Stimulated activated CD8-positive, alpha-beta memory T cell treated with anti-CD3 and anti-CD28 coated beads, Interleukin-7, amount 100 ng/mL, for 4 hours (primary cell): ENCODE data around the gene NXF1.
"Not testable (repeated sequence)": the region's sequence is repeated elsewhere in the genome, so short reads cannot be mapped to it uniquely, and the experiment has no call there.

ENCODE experiments used
- DNase-seq, 2 donors: peaks; one replicate each; pipeline ENCODE4 v3.0.0-alpha.2; 2020; ENCODE audit warnings: low read depth in 2 of 2

NXF1 gene

DNA sequence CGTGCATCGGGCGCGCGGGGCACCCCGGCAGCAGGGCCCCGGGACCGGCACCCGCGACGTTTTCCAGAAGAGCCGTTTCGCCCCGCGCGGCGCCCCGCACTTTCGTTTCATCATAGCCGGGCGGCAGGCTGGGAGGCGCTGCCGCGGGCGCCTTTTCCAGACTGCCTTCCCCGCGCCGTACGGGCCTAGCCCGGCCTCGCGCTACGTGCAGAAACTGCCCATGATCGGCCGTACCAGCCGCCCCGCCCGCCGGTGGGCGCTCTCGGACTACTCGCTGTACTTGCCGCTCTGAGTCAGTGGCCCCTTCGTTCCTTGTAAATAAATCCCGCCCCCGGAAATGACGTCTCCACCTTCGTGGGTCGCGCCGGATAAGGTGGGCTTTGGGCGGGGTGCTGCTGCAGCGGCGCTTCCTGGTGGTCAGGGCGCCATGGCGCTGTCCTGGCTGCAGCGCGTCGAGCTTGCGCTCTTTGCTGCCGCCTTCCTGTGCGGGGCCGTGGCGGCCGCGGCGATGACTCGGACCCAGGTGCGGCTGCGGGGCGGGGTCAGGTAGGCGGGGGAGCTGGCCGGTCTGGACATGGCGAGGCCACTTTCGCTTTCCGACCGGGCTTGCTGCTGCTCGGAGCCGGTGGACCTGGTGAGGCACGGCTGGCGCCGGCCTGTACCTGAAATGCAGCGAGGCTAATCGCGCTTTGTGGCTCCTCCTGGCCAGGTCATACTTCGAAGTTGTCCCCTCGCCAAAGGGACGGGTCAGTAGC is 18.1 kb downstream of the NXF1 start, which contains the start of gene TMEM179B:
Gene TMEM179B, plus strand, starts transcription at position 398 of the 755 bp plus-strand sequence. Its CDS starts 30 bp downstream, at position 428.
- DNase-seq, result peak; percentile 97 to 98

DNA sequence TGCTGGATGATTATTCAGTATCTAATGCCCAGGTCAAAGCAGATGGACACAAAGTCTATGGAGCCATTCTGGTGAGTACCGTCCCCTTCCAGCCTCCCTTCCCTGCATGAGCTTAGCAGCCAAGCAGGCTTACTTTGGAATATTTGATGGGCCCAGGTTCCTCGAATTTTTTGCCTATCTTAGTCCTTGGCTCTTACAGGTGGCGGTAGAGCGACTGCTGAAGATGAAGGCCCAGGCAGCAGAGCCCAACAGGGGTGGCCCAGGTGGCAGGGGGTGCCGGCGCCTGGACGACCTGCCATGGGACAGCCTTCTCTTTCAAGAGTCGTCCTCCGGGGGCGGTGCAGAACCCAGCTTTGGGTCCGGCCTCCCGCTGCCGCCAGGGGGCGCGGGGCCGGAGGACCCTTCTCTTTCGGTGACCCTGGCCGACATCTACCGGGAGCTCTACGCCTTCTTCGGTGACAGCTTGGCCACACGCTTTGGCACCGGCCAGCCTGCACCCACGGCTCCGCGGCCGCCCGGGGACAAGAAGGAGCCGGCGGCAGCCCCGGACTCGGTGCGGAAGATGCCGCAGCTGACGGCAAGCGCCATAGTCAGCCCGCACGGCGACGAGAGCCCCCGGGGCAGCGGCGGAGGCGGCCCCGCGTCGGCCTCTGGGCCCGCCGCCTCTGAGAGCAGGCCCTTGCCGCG is 18.8 kb downstream of the NXF1 start:
- DNase-seq, result peak; percentile 69 to 76

DNA sequence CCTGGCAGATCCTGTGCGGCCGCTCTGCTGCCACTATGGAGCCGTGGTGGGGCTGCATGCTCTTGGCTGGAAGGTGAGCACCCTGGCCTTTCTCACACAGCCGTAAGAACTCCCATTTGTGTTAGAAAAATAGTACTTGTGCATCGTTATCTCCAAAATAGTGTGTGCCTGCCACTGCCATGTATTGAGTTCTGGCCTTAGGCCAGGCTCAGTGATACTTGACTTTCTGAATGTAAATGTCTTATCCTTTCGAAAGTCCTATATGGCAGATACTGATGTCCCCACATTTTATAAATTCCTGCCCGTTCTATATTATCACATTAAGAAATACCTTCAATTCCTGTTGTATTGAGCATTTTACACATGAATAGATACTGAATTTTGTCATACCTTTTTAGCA is 22.5 kb downstream of the NXF1 start:
- DNase-seq, result no peak

DNA sequence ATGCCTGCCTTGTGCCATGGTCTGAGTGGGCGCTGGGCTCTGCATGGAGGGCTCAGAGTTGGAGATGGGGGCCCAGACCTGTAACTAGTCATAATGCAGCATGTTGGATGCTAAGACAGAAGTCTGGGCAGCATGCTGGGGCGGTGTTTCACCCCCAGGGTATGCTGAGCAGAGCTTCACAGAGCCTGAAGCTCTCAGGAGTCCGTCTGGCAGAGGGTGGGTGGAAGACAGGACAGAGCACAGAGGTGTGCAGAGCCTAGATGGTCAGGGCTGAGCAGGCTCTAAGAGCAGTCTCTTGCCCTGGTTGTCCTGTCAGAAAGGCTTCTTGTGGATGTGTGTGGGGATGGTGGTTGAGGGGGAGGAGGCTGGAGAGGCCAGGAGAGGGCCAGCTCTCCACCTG is 26.8 kb downstream of the NXF1 start:
- no peak for DNase-seq

DNA sequence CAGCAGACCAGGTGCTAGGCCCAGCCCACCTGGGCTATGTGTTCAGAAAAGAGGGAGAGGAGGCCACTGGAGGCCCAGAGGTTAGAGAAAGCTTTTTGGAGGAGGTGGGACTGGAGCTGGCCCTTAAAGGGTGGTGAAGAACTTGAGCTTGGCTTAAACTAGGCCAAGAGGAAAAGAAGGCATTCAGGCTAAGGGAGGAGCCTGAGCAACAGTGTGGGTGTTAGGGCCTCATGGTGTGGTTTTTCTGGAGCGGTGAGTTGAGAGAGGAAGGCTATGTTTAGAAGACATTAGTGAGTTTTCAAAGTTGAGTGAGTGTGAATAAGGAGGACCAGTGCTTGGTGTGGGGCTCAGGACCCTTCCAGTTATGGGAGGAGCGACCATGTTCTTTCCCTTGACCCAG is 27.9 kb downstream of the NXF1 start:
- DNase-seq, result no peak

DNA sequence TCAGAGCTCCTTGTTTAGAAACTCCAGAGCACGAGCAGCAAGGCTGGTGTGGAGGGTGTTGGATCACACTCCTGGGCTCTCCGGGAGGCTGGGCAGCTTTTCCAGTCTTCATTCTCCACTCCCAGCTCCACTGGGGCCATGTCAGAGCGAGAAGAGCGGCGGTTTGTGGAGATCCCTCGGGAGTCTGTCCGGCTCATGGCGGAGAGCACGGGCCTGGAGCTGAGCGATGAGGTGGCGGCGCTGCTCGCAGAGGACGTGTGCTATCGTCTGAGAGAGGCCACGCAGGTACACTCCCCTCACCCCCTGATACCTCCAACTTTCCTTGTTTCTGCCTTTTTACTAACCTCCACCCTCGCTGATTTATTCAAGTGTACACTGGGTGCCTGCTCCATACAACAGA is 29.6 kb downstream of the NXF1 start:
- DNase-seq, result no peak

DNA sequence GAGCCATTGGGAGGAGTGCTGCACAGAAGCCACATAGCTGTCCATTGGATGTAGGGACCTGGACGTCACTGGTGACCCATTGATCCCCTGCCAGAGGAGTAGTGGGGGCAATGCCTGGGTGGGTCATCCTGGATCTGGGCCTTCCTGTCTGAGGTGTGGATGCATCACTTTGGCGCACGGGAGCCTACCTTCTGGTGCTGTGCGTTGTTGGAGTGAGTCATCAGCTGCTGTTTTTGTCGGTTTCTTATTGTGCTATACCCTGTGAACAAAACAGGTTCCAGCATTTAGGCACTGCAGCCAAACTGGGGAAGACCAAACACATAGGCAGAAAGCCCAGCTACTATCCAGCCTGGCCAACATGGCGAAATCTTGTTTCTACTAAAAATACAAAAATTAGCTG is 30.8 kb downstream of the NXF1 start:
- no peak for DNase-seq

DNA sequence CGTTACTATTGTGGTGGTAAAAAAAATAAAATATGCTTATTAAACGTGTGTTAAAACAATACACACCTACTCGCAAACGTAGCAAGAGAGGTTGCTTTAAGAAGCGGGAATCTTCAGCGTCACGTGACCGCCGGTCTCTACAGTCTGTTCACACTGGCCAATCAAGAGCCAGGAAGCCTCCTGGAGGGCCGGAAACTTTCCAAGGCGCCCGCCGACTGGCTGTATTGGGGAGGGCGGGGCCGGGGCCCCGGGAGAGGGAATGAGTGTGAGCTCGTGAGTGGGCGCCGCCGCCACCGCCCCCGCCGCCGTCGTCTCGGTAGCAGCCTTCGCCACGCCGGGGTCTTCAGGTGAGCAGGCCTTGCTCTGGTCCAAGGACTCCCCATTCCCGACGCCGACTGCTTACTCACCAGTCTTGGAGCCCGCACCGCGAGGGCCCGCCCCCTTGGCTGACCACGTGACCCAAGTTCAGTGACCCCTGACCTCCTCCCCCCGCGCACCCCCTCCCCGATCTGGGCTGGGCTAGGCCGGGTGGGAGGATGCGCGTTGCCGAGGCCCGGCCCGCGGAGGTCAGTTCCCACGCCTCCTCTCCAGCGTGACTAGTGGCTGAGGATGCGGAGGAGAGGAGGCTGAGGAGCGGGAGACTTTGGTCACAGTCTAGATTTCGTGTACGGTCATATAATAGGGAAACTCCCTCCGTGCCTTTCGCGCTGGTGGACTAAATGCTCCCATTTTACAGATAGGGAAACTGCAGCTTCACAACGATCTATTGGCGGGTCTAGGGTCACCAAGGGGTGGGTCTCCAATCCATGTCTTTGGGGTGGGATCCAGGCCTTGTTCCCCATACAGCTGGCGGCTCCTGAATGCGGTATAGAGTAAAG is 33.9 kb downstream of the NXF1 start, which contains the start of gene TAF6L:
Gene TAF6L, plus strand, starts transcription at position 253 of the 878 bp plus-strand sequence. CDS start 4,388 bp downstream, outside the sequence.
- DNase-seq, result peak; percentile 85 to 88

DNA sequence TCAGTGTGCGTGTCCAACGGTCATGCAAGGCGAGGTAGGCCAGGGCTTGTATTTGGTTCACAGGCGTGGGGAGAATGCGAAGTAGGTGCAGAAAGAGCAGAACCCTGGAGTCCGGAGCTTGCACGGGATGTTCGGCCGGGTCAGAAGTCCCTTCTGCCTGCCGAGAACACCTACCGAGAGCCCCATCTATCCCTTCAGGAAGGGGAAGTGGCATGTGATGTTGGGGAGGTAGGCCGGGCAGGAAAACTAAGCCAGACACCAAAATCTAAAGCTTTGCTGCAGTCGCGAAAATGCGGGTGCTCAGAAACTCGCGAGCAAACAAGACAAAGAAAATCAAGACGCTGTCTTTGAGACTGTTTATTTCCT is 34.5 kb downstream of the NXF1 start:
- no peak for DNase-seq

DNA sequence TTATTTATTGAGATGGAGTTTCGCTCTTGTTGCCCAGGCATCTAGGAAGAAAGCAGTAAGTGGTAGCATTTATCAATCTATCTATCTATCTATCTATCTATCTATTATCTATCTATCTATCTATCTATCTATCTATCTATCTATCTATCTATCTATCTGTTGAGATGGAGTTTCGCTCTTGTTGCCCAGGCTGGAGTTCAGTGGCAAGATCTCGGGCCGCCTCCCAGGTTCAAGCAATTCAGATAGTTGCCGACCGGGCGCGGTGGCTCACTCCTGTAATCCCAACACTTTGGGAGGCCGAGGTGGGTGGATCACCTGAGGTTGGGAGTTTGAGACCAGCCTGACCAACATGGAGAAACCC is 44.4 kb downstream of the NXF1 start:
- not testable (repeated sequence) for DNase-seq

DNA sequence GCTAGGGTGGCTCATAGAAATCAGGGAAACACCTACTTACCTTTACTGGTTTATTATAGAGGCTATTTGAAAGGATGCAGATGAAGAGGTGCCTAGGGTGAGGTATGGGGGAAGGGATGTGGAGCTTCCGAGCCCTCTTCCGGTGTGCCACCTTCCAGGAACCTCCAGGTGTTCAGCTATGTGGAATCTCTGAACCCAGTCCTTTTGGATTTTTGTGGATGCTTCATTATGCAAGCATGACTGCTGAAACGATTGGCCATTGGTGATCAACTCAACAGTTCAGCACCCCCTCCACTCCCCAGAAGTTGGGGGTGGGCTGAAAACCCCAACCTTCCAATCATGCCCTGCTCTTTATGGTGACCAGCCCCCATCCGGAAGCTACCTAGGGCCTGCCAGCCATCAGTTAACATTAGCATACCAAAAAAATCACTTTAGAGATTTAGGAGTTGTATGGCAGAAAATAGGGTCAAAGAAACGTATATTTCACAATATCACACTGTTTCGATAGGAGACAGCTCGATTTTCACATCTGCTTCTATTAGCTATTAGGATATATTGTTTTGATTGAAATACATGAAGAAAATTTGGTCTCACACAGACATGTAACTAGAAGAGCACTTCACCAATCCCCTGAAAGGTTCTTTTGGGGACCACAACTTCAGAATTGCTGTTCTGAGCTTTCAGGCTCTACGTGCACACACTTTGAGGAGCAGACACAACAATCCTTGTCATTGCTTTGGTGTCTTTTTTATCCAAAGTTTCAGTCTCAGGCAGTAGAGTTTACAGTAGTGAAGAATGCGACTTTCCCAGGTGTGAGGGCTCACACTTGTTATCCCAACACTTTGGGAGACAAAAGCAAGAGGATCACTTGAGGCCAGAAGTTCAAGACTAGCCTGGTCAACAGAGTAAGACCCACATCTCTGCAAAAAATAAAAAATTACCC is 47.1 kb downstream of the NXF1 start:
- DNase-seq, result no peak

DNA sequence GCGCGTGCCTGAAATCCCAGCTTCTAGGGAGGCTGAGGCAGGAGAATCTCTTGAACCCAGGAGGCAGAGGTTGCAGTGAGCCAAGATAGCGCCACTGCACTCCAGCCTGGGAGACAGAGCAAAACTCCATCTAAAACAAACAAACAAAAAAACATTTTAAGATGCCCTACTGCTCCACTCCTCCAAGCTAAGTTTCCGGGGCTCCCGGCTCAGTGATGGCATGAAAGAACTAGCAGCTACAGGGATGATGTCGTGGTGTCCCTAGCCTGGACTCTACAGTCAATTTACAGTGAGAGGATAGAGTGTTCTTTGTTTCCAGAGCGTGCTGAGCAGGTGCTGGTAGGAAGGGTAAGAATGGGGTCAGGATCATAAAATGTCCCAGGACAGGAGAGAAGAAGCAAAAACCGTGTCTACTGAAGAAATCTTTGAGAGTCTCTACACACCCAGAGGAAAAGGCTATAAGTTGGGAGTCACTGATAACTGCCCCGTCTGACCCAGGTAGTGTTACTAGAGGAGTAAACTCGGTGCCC is 50.1 kb downstream of the NXF1 start:
- no peak for DNase-seq

DNA sequence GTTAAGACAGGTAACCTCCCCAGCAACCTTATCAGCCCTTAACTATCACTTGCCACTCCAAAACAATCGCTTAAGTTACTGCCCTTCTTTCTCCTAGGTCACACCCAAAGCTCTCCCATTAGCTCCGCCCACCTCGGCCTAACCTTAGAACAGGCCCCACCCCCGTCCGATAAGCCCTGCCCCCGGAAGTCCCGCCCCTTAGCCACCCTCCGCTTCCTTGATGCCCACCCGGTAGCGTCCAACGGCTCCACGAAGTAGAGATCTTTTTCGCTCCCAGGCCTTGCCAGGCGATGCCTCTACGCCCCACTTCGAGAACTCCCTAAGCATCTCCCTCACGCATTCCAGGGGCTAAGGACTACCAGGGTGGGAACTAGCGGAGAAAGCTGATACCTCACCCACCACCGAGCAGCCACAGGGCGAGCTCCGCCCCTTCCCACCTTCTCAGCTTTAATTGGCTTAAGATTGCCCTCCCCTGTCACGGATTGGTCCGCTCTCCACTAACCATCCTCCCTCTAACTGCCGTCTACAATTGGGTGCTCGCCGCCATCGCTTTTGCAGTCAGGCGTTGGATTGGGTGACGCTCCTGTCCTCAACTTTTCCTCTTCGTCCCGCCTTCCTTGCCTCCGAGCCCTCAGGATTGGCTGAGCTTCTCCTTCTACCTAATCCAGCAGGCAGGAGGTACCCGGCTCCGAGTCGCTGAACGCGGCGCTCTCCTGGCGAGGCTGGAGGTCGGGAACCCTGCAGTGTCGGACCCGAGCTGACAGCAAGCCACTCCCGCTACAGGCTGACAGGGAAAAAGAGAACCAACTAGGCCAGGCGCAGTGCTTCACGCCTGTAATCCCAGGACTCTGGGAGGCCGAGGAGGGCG is 51.3 kb downstream of the NXF1 start, which contains the start of gene ZBTB3:
Gene ZBTB3, minus strand, starts transcription at position 425 of the 868 bp plus-strand sequence. CDS start 496 bp downstream, outside the sequence.
- peak; percentile 94 to 96 for DNase-seq

DNA sequence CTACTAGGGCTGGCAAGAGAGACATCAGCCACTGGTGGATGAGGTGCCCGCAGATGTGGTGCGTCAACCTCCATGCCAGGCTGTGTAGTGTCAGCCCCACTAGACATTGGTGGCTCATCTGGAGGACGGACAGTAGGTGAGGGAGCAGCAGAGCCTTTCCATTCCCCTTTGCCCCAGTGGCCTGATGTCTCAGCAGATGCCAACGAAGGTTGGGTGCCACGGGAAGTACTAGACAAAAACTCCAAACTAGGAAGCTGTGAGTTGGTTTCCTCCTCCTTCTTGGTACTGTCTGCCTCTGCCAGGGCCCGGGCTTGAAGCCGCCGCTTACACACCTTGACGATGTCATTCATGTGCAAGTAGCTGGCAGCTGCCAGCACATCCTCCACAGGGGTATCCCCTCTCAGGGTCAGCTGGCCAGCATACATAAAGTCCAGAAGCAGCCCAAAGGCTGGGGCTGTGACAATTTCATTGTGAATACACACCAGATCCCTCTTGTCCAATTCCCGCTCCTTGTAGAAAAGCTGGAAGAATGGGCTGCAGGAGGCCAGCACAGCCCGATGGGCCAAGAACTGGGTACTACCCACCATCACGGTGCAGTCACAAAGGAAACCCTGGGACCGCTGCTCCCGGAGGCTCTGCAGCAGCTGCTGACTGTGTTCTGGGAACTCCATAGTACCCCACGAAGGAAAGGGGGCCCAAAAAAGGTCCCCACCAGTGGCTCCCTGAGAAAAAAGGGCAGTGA is 52.1 kb downstream of the NXF1 start:
- no peak for DNase-seq

DNA sequence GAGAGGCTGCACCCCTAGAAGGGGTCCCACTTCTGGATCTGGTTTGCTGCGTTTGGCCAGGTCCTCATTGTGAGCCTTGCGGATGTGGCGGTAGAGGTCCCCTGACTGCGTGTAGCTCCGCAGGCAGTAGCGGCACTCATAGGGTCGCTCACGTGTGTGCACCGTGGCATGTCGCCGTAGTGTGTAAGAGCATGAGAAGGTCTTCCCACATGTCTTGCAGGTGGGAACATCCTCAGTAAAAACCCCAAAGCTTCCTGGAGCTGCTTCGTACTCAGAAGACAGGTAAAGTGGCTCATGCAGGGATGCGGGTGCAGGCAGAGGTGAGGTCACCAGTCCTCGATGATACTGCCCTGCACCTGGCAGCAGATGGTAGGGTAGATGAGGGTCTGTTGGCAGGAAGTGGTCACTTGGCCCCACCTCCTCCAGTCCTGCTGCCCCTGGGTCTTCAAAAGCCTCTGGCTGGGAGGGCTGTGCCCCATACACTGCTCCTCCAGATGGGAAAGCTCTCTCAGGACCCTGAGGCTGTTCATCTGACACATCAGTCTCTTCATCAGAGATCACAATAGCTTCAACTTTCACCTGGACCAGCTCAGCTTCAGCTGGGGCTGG is 53.0 kb downstream of the NXF1 start:
- no peak for DNase-seq

DNA sequence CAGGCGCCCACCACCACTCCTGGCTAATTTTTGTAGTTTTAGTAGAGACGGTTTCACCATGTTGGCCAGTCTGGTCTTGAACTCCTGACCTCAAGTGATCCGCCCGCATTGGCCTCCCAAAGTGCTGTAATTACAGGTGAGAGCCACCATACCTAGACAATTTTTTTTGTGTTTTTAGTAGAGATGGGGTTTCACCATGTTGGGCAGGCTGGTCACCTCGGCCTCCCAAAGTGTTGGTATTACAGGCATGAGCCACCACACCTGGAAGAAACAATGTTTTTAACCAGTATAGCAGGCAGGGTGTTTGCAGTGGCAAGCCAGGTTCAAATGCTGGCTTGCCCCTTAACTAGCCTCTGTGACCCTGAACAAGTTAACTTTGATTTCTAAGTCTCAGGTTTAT is 55.3 kb downstream of the NXF1 start:
- not testable (repeated sequence) for DNase-seq

DNA sequence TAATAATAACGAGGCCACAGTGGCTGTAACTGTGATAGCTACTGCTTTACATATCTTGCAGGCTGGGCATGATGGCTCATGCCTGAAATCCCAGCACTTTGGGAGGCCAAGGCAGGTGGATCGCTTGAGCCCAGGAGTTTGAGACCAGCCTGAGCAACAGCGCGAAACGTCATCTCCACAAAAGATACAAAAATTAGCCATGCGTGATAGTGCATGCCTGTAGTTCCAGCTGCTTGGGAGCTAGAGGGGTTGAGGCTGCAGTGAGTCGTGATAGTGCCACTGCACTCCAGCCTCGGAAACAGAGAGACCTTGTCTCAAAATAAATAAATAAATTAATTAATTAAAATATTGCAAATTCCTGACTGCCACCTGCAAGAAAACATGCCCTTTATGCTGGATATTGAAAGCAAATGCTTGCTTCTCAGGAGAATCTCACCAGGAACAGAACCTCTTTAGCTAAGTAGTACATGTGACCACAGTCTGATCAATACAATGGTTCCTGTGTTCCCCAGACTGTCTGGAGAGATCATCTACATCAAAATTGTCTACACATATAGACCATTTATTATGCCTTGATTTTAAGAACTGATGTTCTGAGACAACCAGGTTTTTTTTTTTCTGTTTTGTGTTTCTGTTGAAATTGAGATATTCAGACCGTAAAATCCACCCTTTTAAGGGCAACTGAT is 57.6 kb downstream of the NXF1 start:
- DNase-seq, result no peak
